Uterus (tissue), 4 donors: ENCODE results near the gene FAM3A. TPM values are rescaled to one million over a fixed set of nuclear protein-coding genes. Genes with fewer than 3 reads are reported as not detected.
A peak's percentile ranks its signal among the peaks of the same experiment; 100 is the strongest.

ENCODE experiments used
- DNase-seq, 2 donors: peaks; one replicate each; pipeline ENCODE4 v3.0.0-alpha.2; 2019 to 2020
- H3K27ac ChIP-seq, 2 donors: fragments of 200-600 bp; sonication (generic); 1 replicate in 1 of 2; 2 replicates in 1 of 2; pipeline ENCODE4 v1.5.1; 2016 to 2018
- H3K27me3 ChIP-seq, 2 donors: fragments of 200-600 bp; sonication (generic); one replicate each; pipeline ENCODE4 v1.5.1; 2018 to 2019; ENCODE audit warnings: control low read depth in 1 of 2
- H3K36me3 ChIP-seq, 2 donors: fragments of 200-600 bp; sonication (generic); one replicate each; pipeline ENCODE4 v1.5.1; 2019; ENCODE audit warnings: control low read depth in 1 of 2
- H3K4me1 ChIP-seq, 2 donors: fragments of 200-600 bp; sonication (generic); one replicate each; pipeline ENCODE4 v1.5.1; 2018 to 2019; ENCODE audit warnings: control low read depth in 1 of 2
- H3K4me3 ChIP-seq, 2 donors: fragments of 200-600 bp; sonication (generic); 1 replicate in 1 of 2; 2 replicates in 1 of 2; pipeline ENCODE4 v1.5.1; 2018 to 2019; ENCODE audit warnings: mild to moderate bottlenecking in 1 of 2
- H3K9me3 ChIP-seq, 2 donors: fragments of 200-600 bp; sonication (generic); one replicate each; pipeline ENCODE4 v1.5.1; 2019; ENCODE audit warnings: control low read depth in 1 of 2
- CTCF ChIP-seq, 4 experiments: fragments of 200-600 bp in 2 of 4; fragments of 450-650 bp in 2 of 4; sonication (generic) in 2 of 4; IDR thresholded peaks; one replicate each; pipeline ENCODE4 v1.5.1; 2016 to 2019; ENCODE audit warnings: antibody characterized with exemption in 4 of 4, mild to moderate bottlenecking in 2 of 4, moderate library complexity in 1 of 4
- POLR2A ChIP-seq, 2 donors: fragments of 450-650 bp; IDR thresholded peaks; one replicate each; pipeline ENCODE4 v1.6.1; 2016; ENCODE audit warnings: antibody characterized with exemption in 2 of 2, mild to moderate bottlenecking in 1 of 2, moderate library complexity in 1 of 2
- intact Hi-C: fragments of 100-400 bp; cut with DNase I; formaldehyde crosslinking; loops from one replicate; pipeline ENCODE4 v1.15.1; 2023; ENCODE audit warnings: low total_unique reads
- total RNA-seq, 4 donors: library from RNA; depleted of rRNA in 3 of 4; stranded (reverse); fragments of >200 nt in 3 of 4; gene quantifications; one replicate each; pipeline versions ENCODE4 v1.1.0 to v1.2.4, GENCODE V29; 2014 to 2023
- donor health status: DM: yes; HTN: yes; CAD: no.

FAM3A gene
- total RNA-seq, 4 donors from 2014 or later: 5.1 to 55.9 (median 15.4) TPM

GRCh38 chrX:154488336-154489075 is 27.5 kb downstream of the FAM3A start:
- TF ChIP-seq POLR2A (IDR thresholded peaks at IDR 0.05) (no peak), CTCF (IDR thresholded peaks at IDR 0.05) (no peak)
- no peaks in the 10 kb centered on the region for H3K9me3 ChIP-seq
- peak overlapping the region in 1 of 2 donors; percentile 93 for H3K27ac ChIP-seq
- no peaks in the 10 kb centered on the region for H3K4me1 ChIP-seq
- H3K27me3 ChIP-seq: no peaks in the 10 kb centered on the region
- no peaks in the 10 kb centered on the region for H3K36me3 ChIP-seq
- intact Hi-C loops: no loop called here
- DNase-seq: no peak
- H3K4me3 ChIP-seq: no peak overlapping the region

GRCh38 chrX:154487518-154488290 is 28.3 kb downstream of the FAM3A start:
- DNase-seq: no peak
- Histone ChIP-seq H3K27me3 (no peaks in the 10 kb centered on the region), H3K36me3 (no peaks in the 10 kb centered on the region), H3K4me1 (no peaks in the 10 kb centered on the region), H3K4me3 (no peak overlapping the region), H3K27ac (peak overlapping the region in 1 of 2 donors; percentile 83), H3K9me3 (no peaks in the 10 kb centered on the region)
- intact Hi-C loops: no loop called here
- TF ChIP-seq POLR2A (IDR thresholded peaks at IDR 0.05): no peak
- TF ChIP-seq CTCF (IDR thresholded peaks at IDR 0.05): no peak

GRCh38 chrX:154486396-154487207 is 29.4 kb downstream of the FAM3A start, which contains the start of gene UBL4A:
Gene UBL4A (minus strand): TSS chrX:154486615. CDS start chrX:154486584, 31 bp downstream.
- no peak for TF ChIP-seq POLR2A (IDR thresholded peaks at IDR 0.05)
- TF ChIP-seq CTCF (IDR thresholded peaks at IDR 0.05): peak in 2 of 4 experiments; percentile 4 to 10
- DNase-seq: peak; percentile 74 to 76
- Histone ChIP-seq H3K4me3 (peak within 1 kb of the TSS; percentile 37 to 48), H3K9me3 (no peaks in the 10 kb centered on the region), H3K4me1 (no peaks in the 10 kb centered on the region), H3K36me3 (no peaks in the 10 kb centered on the region), H3K27me3 (no peaks in the 10 kb centered on the region), H3K27ac (peak within 1 kb of the TSS; percentile 61 to 83)
- intact Hi-C loops: no loop called here

- Histone ChIP-seq H3K4me1 (no peaks in the 10 kb centered on the region), H3K4me3 (peak overlapping the region; percentile 21 to 48), H3K36me3 (no peaks in the 10 kb centered on the region), H3K27me3 (no peaks in the 10 kb centered on the region), H3K27ac (peak overlapping the region; percentile 61 to 83), H3K9me3 (no peaks in the 10 kb centered on the region)
- TF ChIP-seq CTCF (IDR thresholded peaks at IDR 0.05) (no peak), POLR2A (IDR thresholded peaks at IDR 0.05) (no peak)
- intact Hi-C loops: no loop called here
- peak in 1 of 2 donors; percentile 49 for DNase-seq
These were observed 30.0 kb downstream of the FAM3A start for GRCh38 chrX:154486052-154486395.
